Stimulated activated effector memory CD8-positive, alpha-beta T cell treated with anti-CD3 and anti-CD28 coated beads, Interleukin-12 subunit alpha, Interleukin-12 subunit beta, amount 100 ng/mL, for 72 hours (primary cell): ENCODE data around the gene OR51I2.

Experiments
- ATAC-seq: fragments of 150-1000 bp; cut with Tn5 transposase; 2 replicates; pipeline ENCODE4 v1.10.0; 2021
- DNase-seq, 2 donors: peaks; one replicate each; pipeline ENCODE4 v3.0.0; 2021 to 2022; ENCODE audit warnings: low spot score in 2 of 2
- H3K27ac Mint-ChIP-seq: one replicate; pipeline ENCODE4 v1.8.0; 2022; ENCODE audit warnings: mild to moderate bottlenecking, mixed read lengths
- H3K36me3 Mint-ChIP-seq: one replicate; pipeline ENCODE4 v1.8.0; 2022; ENCODE audit warnings: mild to moderate bottlenecking, mixed read lengths
- H3K4me1 Mint-ChIP-seq: one replicate; pipeline ENCODE4 v1.8.0; 2022; ENCODE audit warnings: mixed read lengths
- H3K4me3 Mint-ChIP-seq: one replicate; pipeline ENCODE4 v1.8.0; 2022; ENCODE audit warnings: mild to moderate bottlenecking, mixed read lengths
- H3K9me3 Mint-ChIP-seq: one replicate; pipeline ENCODE4 v1.8.0; 2022; ENCODE audit warnings: mixed read lengths

OR51I2 gene, protein sequence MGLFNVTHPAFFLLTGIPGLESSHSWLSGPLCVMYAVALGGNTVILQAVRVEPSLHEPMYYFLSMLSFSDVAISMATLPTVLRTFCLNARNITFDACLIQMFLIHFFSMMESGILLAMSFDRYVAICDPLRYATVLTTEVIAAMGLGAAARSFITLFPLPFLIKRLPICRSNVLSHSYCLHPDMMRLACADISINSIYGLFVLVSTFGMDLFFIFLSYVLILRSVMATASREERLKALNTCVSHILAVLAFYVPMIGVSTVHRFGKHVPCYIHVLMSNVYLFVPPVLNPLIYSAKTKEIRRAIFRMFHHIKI

DNA sequence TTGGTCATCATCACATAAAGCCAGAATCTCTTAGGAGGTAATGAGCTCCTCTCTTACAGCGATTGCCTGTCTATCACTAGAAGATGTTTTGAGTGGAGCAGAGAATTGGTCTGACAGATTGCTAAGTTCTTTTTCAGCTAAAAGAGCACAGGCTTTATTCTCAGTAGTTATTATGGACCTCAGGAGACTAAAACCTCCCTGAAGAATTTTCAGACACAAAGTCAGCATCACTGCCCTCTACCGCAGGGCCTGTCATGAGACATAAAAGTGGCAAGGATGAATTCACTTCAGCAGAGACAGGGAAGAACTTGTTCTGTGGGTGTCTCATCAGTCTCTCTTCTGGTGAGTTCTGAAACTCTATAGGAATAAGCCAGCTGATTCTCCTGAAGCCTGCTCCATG is at the start of gene OR51I2:
TSS of gene OR51I2 (plus strand) at position 301 of the 400 bp plus-strand sequence. CDS start 4,166 bp downstream, outside the sequence.
- DNase-seq (no peak), ATAC-seq (no peak)
- H3K27ac Mint-ChIP-seq: no peak within 1 kb of the TSS
- no peaks in the 10 kb centered on the region for H3K36me3 Mint-ChIP-seq
- H3K4me1 Mint-ChIP-seq: no peaks in the 10 kb centered on the region
- no peak within 1 kb of the TSS for H3K4me3 Mint-ChIP-seq
- H3K9me3 Mint-ChIP-seq: no peaks in the 10 kb centered on the region

DNA sequence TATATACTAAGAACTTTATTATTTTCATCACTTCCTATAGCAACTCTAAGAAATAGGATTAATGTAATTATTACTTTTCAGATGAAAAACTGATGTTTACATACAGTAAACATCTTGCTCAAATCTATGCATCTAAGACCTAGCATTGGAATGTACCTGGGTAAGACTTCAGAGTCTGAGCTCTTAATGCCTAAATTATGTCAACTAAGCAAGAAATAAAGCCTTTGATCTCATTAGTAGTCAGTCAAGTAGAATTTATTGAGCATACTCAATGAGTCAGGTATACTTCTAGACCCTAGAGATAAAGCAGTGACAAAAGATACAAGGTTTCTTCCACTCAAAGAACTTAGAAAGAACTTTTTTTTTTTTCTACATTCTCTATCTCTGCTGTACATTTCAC is 44.0 kb upstream of the OR51I2 start:
- Mint-ChIP-seq H3K36me3 (no peaks in the 10 kb centered on the region), H3K9me3 (no peaks in the 10 kb centered on the region), H3K27ac (no peak overlapping the region), H3K4me1 (no peaks in the 10 kb centered on the region), H3K4me3 (no peak overlapping the region)
- DNase-seq: no peak
- no peak for ATAC-seq

DNA sequence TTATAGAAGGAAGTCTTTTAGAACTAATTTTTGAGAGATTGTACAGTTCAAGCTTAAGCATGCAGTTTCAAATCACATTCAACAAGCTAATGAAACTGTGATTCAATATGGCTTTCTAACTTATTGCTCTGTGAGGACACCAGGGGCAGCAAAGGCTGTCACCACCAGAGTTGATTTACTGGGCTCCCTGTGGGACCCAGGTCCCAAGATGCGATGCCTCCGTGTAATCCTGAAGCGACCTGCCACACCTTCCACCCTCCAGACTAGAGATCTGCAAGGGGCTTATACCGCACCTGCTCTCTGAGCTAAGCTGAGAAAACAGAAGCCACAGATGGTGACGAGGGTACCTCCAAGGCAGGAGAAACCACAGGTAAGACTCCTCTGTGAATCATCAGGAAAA is 28.1 kb upstream of the OR51I2 start:
- Mint-ChIP-seq H3K4me1 (no peaks in the 10 kb centered on the region), H3K9me3 (no peaks in the 10 kb centered on the region), H3K27ac (no peak overlapping the region), H3K36me3 (no peaks in the 10 kb centered on the region), H3K4me3 (no peak overlapping the region)
- no peak for DNase-seq
- no peak for ATAC-seq

DNA sequence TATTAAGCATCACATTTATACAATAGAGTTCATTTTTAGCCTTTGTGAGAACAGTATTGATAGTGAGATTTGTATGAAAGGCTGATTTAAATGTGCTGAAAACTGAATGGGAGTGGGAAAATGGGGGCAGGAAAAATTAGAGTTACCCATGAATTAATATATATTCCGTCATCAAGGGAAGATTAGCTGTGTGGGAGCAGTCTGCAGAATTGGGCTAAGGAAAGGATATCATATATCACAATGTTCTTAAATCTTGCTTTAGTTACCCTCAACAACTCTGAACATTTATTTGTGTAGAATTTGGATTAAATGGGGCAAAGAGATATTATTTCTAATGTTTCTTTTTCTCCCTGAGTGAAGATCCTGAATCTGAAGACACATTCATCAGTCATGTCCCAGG is 27.3 kb upstream of the OR51I2 start, which contains the start of gene OR51Q1:
TSS of gene OR51Q1 (plus strand) at position 301 of the 400 bp plus-strand sequence. CDS start at position 391, 90 bp downstream.
- no peaks in the 10 kb centered on the region for H3K4me1 Mint-ChIP-seq
- H3K27ac Mint-ChIP-seq: no peak within 1 kb of the TSS
- H3K9me3 Mint-ChIP-seq: no peaks in the 10 kb centered on the region
- ATAC-seq (no peak), DNase-seq (no peak)
- H3K36me3 Mint-ChIP-seq: no peaks in the 10 kb centered on the region
- H3K4me3 Mint-ChIP-seq: no peak within 1 kb of the TSS

DNA sequence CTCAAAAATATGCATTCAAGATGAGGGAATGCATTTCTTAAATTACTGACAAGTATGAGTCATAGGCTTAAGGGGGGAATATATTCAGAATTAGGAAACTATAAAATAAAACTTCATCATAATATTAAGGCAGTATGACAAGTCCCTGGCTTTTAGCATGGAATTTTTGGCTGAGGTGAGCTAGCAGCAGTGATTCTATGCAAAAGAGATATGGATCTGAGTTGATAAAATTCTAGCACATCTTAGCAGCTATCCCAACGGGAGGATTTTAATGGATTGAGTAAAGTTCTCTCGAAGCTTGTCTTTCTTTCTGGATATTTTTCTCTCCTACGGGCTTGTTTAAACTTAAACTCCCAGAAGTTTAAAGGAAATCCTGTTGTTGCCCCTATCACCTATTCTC is 26.0 kb upstream of the OR51I2 start:
- Mint-ChIP-seq H3K27ac (no peak overlapping the region), H3K9me3 (no peaks in the 10 kb centered on the region), H3K36me3 (no peaks in the 10 kb centered on the region), H3K4me1 (no peaks in the 10 kb centered on the region), H3K4me3 (no peak overlapping the region)
- DNase-seq (no peak), ATAC-seq (no peak)

DNA sequence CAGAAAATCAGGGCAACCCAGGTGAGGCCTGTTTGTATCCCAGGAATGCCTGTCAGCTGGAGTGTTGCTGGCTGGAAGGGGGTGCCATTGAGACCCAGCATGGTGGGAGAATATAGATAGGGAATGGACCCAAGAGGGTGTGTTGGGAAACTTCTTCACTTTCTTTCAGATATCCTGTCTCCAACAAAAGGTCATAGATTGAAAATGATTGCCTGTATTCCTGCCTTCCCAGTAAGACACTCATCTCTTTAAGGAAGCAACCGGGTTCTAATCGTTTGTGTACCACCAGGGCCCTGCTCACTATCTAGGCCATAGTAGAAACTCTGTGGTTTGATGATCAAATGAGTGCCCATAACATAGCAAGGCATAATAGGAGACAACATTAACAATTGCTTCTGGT is 7.7 kb upstream of the OR51I2 start, which contains the start of gene OR51I1:
TSS of gene OR51I1 (minus strand) at position 101 of the 400 bp plus-strand sequence. CDS start at position 101, 0 bp downstream.
- H3K36me3 Mint-ChIP-seq: no peaks in the 10 kb centered on the region
- ATAC-seq (no peak), DNase-seq (no peak)
- H3K27ac Mint-ChIP-seq: no peak within 1 kb of the TSS
- no peak within 1 kb of the TSS for H3K4me3 Mint-ChIP-seq
- H3K9me3 Mint-ChIP-seq: no peaks in the 10 kb centered on the region
- no peaks in the 10 kb centered on the region for H3K4me1 Mint-ChIP-seq

DNA sequence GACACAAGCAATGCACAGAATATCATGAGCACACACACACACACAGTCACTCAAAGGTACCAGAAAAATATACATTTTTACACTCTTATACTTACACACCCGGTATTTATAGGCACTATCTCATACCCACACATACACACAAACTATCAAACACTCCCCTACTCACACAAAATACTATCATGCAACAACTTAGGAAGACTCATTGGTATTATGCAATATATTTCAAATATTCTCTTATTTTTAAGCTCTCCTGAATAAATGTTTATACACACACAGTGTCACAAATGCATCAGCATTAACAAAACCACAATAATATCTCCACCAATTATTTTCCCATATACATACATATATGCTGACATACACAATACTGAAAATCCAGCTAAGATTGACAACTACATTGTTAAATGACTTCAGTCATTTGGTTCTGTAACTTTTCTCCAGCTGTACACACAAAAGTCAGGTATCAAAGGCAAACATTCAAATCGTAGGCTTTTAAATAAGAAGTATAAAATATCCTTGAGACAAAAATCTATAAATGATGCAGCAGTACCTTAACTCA is 5.2 kb upstream of the OR51I2 start:
- H3K4me3 Mint-ChIP-seq: no peak overlapping the region
- no peak overlapping the region for H3K27ac Mint-ChIP-seq
- ATAC-seq (no peak), DNase-seq (no peak)
- no peaks in the 10 kb centered on the region for H3K9me3 Mint-ChIP-seq
- H3K4me1 Mint-ChIP-seq: no peaks in the 10 kb centered on the region
- no peaks in the 10 kb centered on the region for H3K36me3 Mint-ChIP-seq

DNA sequence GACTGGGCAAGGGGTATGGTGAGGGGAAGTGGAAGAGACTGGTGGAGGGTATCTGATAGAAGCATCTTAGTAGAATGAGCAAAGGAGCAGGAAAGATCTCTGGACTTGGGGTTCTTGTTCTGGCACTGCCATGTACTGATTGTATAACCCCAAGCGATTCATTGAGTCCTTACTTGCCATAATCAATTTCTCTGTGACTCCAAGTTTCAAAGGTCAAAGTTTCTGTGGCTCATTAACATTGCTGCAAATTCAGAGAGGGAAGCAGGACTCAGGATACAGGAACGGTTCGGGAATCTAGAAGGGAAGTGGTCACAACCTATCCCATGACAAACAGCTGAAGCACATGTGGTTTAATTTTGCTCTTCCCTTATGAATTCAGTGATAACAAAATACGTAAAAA is 309 bp downstream of the OR51I2 start:
- Mint-ChIP-seq H3K4me3 (no peak overlapping the region), H3K36me3 (no peaks in the 10 kb centered on the region), H3K4me1 (no peaks in the 10 kb centered on the region), H3K9me3 (no peaks in the 10 kb centered on the region), H3K27ac (no peak overlapping the region)
- ATAC-seq (no peak), DNase-seq (no peak)

DNA sequence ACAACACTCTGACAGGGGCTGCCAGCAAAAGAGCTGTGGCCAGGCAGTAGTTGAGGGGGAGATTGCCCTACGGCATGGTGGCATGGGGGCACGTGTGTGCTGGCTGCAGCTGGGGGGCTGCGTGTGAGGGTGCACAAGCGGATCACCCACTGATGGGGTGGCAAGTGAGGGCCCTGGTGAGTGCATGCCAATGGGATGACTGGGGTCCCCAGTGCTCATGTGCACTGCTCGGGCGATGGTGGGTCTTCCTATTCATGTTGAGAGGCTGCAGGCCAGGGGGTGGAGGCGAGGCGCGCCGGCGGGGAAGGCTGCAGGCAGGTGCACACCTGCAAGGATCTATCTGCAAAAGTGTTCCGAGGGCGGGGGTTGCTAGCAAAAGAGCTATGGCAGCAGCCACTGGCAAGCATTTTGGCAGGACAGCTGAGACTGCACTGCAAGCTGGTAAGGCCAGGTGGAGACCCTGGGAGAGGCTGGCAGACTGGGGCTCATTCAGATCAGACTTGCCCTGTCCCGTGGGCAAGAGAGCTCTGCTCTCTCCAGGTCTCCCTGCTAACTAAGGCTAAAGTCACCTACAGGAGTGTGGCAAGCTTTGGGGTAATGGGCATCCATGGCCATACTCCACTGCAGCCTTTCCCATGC is 12.0 kb downstream of the OR51I2 start:
- H3K4me1 Mint-ChIP-seq: no peaks in the 10 kb centered on the region

DNA sequence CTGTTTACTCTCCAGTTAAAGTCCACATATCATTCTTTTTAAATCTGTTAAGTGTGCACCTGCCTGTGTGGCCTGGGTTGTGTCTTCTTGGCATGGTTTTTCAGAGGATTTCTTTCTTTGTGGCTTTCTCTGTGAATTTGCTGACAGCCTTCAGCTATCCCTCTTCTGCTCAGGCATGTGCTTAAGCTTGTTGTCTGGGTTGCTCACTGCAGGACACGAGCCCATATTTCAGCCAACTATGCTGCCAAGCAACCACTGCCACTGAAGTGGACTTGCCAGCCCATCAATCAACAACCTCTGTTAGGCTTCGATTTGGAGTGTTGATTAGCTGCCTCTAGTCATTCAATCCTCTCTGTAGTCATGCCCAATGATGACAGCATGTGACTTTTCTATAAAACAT is 18.4 kb downstream of the OR51I2 start:
- Mint-ChIP-seq H3K4me1 (no peaks in the 10 kb centered on the region), H3K36me3 (no peaks in the 10 kb centered on the region), H3K9me3 (no peaks in the 10 kb centered on the region), H3K27ac (no peak overlapping the region), H3K4me3 (no peak overlapping the region)
- DNase-seq: no peak
- ATAC-seq: no peak

More for the DNA sequence above, 12.0 kb downstream of the OR51I2 start:
- ATAC-seq: peak; percentile 19
- no peaks in the 10 kb centered on the region for H3K36me3 Mint-ChIP-seq
- H3K9me3 Mint-ChIP-seq: peaks cover 3% of the 10 kb centered on the region
- no peak for DNase-seq
- no peak overlapping the region for H3K4me3 Mint-ChIP-seq
- no peak overlapping the region for H3K27ac Mint-ChIP-seq

DNA sequence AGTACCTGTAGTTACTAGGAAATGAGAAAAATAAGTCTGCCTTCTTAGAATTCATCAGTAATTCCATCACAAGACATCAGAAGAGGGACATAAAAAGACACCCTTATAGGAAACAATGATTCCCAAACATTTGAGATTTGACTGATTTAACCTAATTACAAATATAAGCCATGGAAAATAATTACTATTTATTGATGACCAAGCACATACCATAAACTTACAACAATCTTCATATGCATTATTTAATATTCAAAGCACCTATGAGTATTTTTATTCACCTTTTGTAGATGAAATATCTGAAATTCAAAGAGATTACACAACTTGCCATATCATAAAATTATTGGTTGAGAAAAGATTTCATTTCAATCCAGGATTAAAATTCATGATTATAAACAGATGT is 24.8 kb downstream of the OR51I2 start:
- DNase-seq: no peak
- H3K9me3 Mint-ChIP-seq: no peaks in the 10 kb centered on the region
- no peak overlapping the region for H3K27ac Mint-ChIP-seq
- no peak for ATAC-seq
- H3K4me1 Mint-ChIP-seq: no peaks in the 10 kb centered on the region
- no peak overlapping the region for H3K4me3 Mint-ChIP-seq
- H3K36me3 Mint-ChIP-seq: no peaks in the 10 kb centered on the region

DNA sequence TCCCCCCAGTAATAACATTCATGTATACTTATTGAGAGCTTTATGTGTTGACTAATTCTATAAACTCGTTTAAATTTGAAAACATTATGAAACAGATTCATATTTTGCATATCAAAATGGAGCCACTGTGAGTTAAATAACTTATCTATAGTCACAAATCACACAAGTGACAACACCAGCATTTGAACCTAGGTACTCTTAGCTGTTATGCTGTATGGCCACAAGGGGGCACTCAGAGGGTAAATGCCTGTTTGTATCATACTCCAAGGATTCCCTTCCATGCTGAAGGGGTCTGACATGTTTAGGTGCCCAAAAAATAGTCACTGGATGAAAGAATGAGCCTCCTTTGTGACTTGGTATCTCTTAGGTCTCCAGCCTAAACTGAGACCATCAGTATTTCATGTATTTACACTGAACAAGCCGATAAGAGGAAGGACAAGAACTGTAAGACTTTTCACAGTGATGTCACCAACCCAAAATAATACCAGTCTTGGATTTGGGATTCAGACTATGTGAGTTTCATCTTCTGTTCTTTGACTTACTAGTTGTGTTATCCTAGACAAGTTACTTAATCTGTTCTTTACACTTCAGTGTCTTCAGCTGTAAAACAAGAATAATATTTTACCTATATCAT is 27.2 kb downstream of the OR51I2 start:
- DNase-seq: no peak
- Mint-ChIP-seq H3K36me3 (no peaks in the 10 kb centered on the region), H3K4me1 (no peaks in the 10 kb centered on the region), H3K27ac (no peak overlapping the region), H3K9me3 (no peaks in the 10 kb centered on the region), H3K4me3 (no peak overlapping the region)
- peak; percentile 57 for ATAC-seq

DNA sequence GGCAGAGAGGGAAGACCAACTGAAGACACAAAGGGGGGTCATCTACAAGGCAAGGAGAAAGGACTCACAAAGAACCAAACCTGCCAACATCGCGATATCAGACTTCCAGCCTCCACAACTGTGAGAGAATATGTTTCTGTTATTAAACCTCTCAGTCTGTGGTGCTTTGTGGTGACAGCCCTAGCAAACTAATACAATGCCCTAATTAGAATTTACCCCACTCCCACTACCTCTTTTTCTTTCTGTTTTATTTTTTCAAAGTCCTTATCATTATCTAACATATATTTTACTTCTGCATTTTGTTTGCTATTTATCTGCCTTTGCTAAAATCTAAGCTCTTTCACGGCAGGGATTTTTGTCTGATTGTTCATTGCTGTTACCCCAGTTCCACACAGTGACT is 36.9 kb downstream of the OR51I2 start:
- H3K36me3 Mint-ChIP-seq: no peaks in the 10 kb centered on the region
- no peaks in the 10 kb centered on the region for H3K9me3 Mint-ChIP-seq
- H3K4me1 Mint-ChIP-seq: no peaks in the 10 kb centered on the region
- H3K27ac Mint-ChIP-seq: no peak overlapping the region
- DNase-seq (no peak), ATAC-seq (no peak)
- no peak overlapping the region for H3K4me3 Mint-ChIP-seq

DNA sequence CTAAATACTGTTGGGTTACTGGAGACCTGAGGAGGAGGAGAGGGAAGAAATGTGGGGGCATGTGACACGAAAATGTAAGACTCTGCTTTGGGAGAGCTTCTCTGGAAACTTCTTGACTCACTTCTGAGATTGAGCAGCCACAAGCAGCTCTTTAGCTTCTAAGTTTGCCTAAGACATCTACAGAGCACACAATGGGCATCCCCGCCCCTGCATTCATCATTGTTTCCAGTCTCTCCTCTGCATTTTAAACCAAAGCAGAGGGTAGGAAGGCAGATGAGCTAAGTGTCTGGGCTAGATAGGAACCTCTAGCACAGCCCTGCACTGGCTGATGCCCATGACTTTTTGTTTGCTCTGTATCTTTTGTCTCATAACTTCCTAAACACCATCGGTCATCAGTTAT is 37.3 kb downstream of the OR51I2 start:
- peak; percentile 58 for ATAC-seq

DNA sequence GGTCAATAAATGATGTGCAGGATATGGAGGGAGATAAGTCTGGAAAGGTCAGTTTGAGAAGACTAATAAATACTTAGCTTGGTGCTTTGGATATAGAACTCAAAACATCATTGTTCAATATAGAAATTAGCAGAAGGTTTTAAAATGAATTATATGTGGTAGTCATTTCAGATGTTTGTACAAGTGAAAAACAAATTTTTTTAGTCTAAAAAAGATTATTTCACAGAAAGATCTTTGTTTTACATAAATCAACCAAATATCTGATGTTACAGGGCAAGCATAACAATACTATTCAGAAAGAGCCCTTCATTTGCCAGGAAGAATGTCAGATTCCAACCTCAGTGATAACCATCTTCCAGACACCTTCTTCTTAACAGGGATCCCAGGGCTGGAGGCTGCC is 39.3 kb downstream of the OR51I2 start, which contains the start of gene OR52D1:
TSS of gene OR52D1 (plus strand) at position 301 of the 400 bp plus-strand sequence. CDS start at position 323, 22 bp downstream.
- DNase-seq (no peak), ATAC-seq (no peak)
- no peaks in the 10 kb centered on the region for H3K4me1 Mint-ChIP-seq
- H3K4me3 Mint-ChIP-seq: no peak within 1 kb of the TSS
- no peak within 1 kb of the TSS for H3K27ac Mint-ChIP-seq
- no peaks in the 10 kb centered on the region for H3K9me3 Mint-ChIP-seq
- H3K36me3 Mint-ChIP-seq: no peaks in the 10 kb centered on the region

More for the DNA sequence above, 37.3 kb downstream of the OR51I2 start:
- Mint-ChIP-seq H3K9me3 (no peaks in the 10 kb centered on the region), H3K4me3 (no peak overlapping the region), H3K4me1 (no peaks in the 10 kb centered on the region), H3K27ac (no peak overlapping the region), H3K36me3 (no peaks in the 10 kb centered on the region)
- DNase-seq: no peak
